Measurements from ENCODE around the gene RGS19.

The RGS19 gene

GRCh38 chr20:64053841-64054661, 25.3 kb downstream of the RGS19 start:
- TF ChIP-seq, protein P1, sequence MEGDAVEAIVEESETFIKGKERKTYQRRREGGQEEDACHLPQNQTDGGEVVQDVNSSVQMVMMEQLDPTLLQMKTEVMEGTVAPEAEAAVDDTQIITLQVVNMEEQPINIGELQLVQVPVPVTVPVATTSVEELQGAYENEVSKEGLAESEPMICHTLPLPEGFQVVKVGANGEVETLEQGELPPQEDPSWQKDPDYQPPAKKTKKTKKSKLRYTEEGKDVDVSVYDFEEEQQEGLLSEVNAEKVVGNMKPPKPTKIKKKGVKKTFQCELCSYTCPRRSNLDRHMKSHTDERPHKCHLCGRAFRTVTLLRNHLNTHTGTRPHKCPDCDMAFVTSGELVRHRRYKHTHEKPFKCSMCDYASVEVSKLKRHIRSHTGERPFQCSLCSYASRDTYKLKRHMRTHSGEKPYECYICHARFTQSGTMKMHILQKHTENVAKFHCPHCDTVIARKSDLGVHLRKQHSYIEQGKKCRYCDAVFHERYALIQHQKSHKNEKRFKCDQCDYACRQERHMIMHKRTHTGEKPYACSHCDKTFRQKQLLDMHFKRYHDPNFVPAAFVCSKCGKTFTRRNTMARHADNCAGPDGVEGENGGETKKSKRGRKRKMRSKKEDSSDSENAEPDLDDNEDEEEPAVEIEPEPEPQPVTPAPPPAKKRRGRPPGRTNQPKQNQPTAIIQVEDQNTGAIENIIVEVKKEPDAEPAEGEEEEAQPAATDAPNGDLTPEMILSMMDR (conservative IDR thresholded peaks at IDR 0.05), result peak; percentile 37; the same call in 1 of the 2 replicates
- H3K27ac ChIP-seq, result no peak overlapping the region

GRCh38 chr20:64052987-64053840, 26.1 kb downstream of the RGS19 start:
- no peak overlapping the region for H3K27ac ChIP-seq
- TF ChIP-seq, protein P1 (conservative IDR thresholded peaks at IDR 0.05), result no peak

DNA sequence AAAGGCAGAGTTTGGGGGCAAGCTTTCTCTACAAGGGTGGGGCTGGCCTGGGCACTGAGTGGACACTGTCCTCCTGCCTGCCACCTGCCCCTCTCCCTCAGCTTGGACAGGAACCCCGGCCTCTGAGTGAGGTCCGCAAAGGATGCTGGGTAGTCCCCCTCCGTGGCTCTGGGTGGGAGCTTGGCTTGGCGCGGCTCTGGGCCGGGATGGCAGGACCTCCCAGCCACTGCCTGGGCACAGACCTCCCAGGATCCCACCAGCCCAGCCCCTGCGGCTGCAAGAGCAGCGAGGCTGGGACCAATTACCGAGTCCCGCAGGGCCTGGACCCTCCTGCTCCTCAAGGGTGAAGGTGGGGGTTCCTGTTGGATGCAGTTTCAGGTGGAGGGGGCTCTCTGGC, 27.0 kb downstream of the RGS19 start:
- TF ChIP-seq, protein P1 (conservative IDR thresholded peaks at IDR 0.05), result no peak
- no peak overlapping the region for H3K27ac ChIP-seq

GRCh38 chr20:64051561-64052325, 27.6 kb downstream of the RGS19 start:
- H3K27ac ChIP-seq, result no peak overlapping the region
- TF ChIP-seq, protein P1 (conservative IDR thresholded peaks at IDR 0.05), result no peak

GRCh38 chr20:64051033-64051452, 28.3 kb downstream of the RGS19 start:
- TF ChIP-seq, protein P1 (conservative IDR thresholded peaks at IDR 0.05), result no peak
- H3K27ac ChIP-seq, result no peak overlapping the region

DNA sequence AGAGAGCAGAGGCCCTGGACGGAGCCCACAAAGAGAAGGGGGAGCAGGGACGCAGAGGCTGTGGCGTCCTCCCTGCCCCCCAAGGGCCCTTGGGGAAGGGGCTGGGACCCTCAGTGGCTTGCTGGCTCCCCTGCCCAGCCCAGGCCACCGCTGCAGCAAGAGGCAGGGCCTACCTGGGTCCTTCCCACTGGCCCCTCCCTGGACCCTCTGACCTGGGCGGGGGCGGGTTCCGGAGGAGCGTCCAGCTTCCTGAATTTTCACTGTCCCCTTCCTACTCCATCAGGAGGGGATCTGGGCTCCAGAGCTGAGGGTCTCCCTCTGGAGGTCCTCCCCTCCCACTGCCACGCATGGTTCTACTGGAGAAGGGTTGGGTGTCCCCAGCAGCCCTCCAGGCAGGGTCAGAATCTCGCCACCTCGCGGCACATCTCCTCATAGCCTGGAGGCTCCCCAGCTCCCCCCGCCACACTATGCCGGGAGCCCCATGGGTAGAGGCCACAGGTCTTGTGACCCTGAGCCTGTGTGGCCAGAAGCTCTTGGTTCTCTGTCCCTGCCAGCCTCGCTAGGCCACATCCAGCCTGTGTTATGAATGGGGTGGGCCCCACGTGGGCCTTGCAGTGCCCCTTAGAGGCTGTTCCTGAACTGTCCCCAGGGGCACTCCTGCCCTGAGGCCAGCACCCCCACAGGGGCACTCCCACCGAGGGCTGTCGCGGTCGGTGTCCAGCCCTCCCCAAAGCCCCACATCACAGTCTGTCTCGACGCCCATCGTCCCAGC, 28.9 kb downstream of the RGS19 start:
- TF ChIP-seq, protein P1 (conservative IDR thresholded peaks at IDR 0.05), result no peak
- no peak overlapping the region for H3K27ac ChIP-seq

Data from VCaP (cell line).